ENCODE data around the gene FAM168B.

The FAM168B gene

GRCh38 chr2:131120815-131121317 lies 27.6 kb upstream of the FAM168B start:
- TF ChIP-seq TCF4 (CRISPR knock-in tag; IDR thresholded peaks at IDR 0.05; ENCODE audit: borderline replicate concordance): no peak
- no peak for TF ChIP-seq PATZ1 (CRISPR knock-in tag; IDR thresholded peaks at IDR 0.05; ENCODE audit: borderline replicate concordance)
- no peak for TF ChIP-seq TSHZ2 (CRISPR knock-in tag; IDR thresholded peaks at IDR 0.05)
- TF ChIP-seq ZNF70 (CRISPR knock-in tag; IDR thresholded peaks at IDR 0.05): no peak
- TF ChIP-seq GLIS3 (CRISPR knock-in tag; IDR thresholded peaks at IDR 0.05): no peak
- no peak for TF ChIP-seq OSR1 (CRISPR knock-in tag; IDR thresholded peaks at IDR 0.05)
- TF ChIP-seq ZC3H10 (CRISPR knock-in tag; IDR thresholded peaks at IDR 0.05): no peak
- TF ChIP-seq ZNF565 (CRISPR knock-in tag; conservative IDR thresholded peaks at IDR 0.05; ENCODE audit: low read depth): no peak
- TF ChIP-seq BACH2 (CRISPR knock-in tag; IDR thresholded peaks at IDR 0.05; ENCODE audit: borderline replicate concordance): no peak
- no peak for TF ChIP-seq RARB (CRISPR knock-in tag; IDR thresholded peaks at IDR 0.05)
- TF ChIP-seq ARNTL (CRISPR knock-in tag; IDR thresholded peaks at IDR 0.05; ENCODE audit: borderline replicate concordance, low read depth): no peak
- no peak for TF ChIP-seq ZFP30 (CRISPR knock-in tag; IDR thresholded peaks at IDR 0.05)
- no peak for TF ChIP-seq PPARA (CRISPR knock-in tag; IDR thresholded peaks at IDR 0.05; ENCODE audit: borderline replicate concordance)
- TF ChIP-seq ESRRG (CRISPR knock-in tag; IDR thresholded peaks at IDR 0.05): no peak
- no peak for TF ChIP-seq SNAI2 (CRISPR knock-in tag; IDR thresholded peaks at IDR 0.05)
- TF ChIP-seq CSRNP3 (CRISPR knock-in tag; IDR thresholded peaks at IDR 0.05): no peak
- TF ChIP-seq ISL1 (CRISPR knock-in tag; IDR thresholded peaks at IDR 0.05): no peak
- no peak for TF ChIP-seq TOX (CRISPR knock-in tag; IDR thresholded peaks at IDR 0.05; ENCODE audit: borderline replicate concordance)
- TF ChIP-seq POU6F1 (CRISPR knock-in tag; IDR thresholded peaks at IDR 0.05; ENCODE audit: borderline replicate concordance, low read depth): no peak

GRCh38 chr2:131115752-131116151 lies 22.5 kb upstream of the FAM168B start:
- no peak for ATAC-seq

More at GRCh38 chr2:131120815-131121317, 27.6 kb upstream of the FAM168B start:
- ATAC-seq: no peak

More at GRCh38 chr2:131115752-131116151, 22.5 kb upstream of the FAM168B start:
- TF ChIP-seq ZNF70 (CRISPR knock-in tag; IDR thresholded peaks at IDR 0.05) (no peak), CREB5 (CRISPR knock-in tag; IDR thresholded peaks at IDR 0.05; ENCODE audit: low read depth) (no peak), BACH2 (CRISPR knock-in tag; IDR thresholded peaks at IDR 0.05; ENCODE audit: borderline replicate concordance) (no peak), TSHZ2 (CRISPR knock-in tag; IDR thresholded peaks at IDR 0.05) (no peak), PPARA (CRISPR knock-in tag; IDR thresholded peaks at IDR 0.05; ENCODE audit: borderline replicate concordance) (no peak), POU6F1 (CRISPR knock-in tag; IDR thresholded peaks at IDR 0.05; ENCODE audit: borderline replicate concordance, low read depth) (no peak), OSR1 (CRISPR knock-in tag; IDR thresholded peaks at IDR 0.05) (no peak), TCF4 (CRISPR knock-in tag; IDR thresholded peaks at IDR 0.05; ENCODE audit: borderline replicate concordance) (no peak), ISL1 (CRISPR knock-in tag; IDR thresholded peaks at IDR 0.05) (no peak), ZC3H10 (CRISPR knock-in tag; IDR thresholded peaks at IDR 0.05) (no peak), CSDC2 (CRISPR knock-in tag; IDR thresholded peaks at IDR 0.05) (no peak), GLIS3 (CRISPR knock-in tag; IDR thresholded peaks at IDR 0.05) (no peak), TOX (CRISPR knock-in tag; IDR thresholded peaks at IDR 0.05; ENCODE audit: borderline replicate concordance) (no peak), ZNF565 (CRISPR knock-in tag; conservative IDR thresholded peaks at IDR 0.05; ENCODE audit: low read depth) (no peak), SNAI2 (CRISPR knock-in tag; IDR thresholded peaks at IDR 0.05) (no peak), ZNF8 (CRISPR knock-in tag; IDR thresholded peaks at IDR 0.05) (no peak), CSRNP3 (CRISPR knock-in tag; IDR thresholded peaks at IDR 0.05) (no peak)
